GM19324 (cell line): ENCODE measurements around the gene CELSR1.
"Not testable (repeated sequence)": the region's sequence is repeated elsewhere in the genome, so short reads cannot be mapped to it uniquely, and the experiment has no call there.

Source experiments
- ATAC-seq: cut with Tn5 transposase; IDR thresholded peaks from one replicate; pipeline ENCODE4 v1.9.1; 2021; ENCODE audit warnings: mild to moderate bottlenecking, moderate library complexity; ENCODE audit not compliant: unreplicated experiment, low FRiP score

CELSR1 gene

GRCh38 chr22:46486996-46487717 lies 50.3 kb downstream of the CELSR1 start:
- no peak for ATAC-seq

- no peak for ATAC-seq
These were observed 52.4 kb downstream of the CELSR1 start for GRCh38 chr22:46484861-46485595.

GRCh38 chr22:46484156-46484860 lies 53.1 kb downstream of the CELSR1 start:
- ATAC-seq, result no peak

GRCh38 chr22:46483353-46483752 lies 54.1 kb downstream of the CELSR1 start:
- ATAC-seq, result no peak

- ATAC-seq, result no peak
These were observed 55.3 kb downstream of the CELSR1 start for GRCh38 chr22:46482056-46482675.

- no peak for ATAC-seq
These were observed 56.0 kb downstream of the CELSR1 start for GRCh38 chr22:46481386-46481785.

DNA sequence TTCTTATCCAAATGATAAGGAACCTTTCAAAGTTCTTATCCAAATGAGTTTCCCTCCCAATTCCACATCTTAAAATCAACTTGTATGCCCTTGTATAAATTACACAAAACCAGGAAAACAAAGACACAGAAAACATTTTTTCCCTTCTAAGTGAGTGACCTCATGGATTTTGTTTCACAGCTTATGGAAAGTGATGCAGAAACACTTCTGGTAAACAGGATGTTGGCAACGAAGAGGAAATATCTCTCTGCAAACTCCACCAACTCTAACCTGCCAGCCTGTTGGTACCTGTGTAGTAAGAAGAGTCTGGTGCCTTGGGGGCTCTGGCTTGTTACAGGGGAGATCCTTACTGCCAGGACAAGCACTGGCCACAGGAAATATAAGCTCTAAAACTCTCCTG lies 57.0 kb downstream of the CELSR1 start:
- no peak for ATAC-seq

DNA sequence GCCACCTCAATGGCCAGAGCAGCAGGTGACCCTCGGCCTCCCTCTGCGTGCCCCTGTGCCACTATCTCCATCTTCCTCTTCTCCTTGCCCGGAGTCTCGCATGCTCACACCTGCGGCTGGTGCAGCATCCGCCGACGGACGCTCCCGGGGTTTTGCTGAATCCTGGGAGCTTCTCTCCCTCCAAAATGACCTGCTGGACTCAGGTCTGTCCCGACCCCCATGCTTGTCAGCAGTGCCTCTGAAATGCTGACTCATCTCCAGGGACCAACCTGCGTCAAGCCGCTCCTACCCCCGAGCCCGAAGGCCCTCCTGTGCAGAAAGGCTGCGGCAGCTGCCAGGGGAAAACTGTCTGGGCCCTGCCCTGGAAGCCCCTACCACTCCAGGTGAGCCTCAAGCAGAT lies 58.4 kb downstream of the CELSR1 start:
- no peak for ATAC-seq

DNA sequence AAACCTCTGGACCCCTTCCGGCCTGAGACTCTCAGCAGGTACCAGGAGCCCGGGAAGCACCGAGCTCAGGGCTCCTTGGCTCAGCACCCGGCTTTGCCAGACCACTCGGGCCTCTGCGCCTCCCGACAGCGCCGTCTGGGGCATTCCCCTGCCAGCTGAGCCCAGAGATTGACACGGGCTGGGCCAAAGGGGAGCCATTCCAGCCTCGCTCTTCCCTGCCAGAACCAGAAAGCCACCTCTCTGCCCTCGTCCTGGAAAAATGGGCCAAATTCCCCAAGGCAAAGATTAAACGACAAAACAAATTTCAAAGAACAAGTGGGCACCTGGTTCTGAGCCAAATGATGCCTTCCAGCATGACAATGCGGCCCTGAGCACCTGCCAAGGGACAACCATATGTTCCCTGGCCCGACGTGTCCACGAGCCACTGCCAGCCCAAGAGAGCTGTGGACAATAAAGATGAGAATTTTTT lies 59.3 kb downstream of the CELSR1 start:
- no peak for ATAC-seq

DNA sequence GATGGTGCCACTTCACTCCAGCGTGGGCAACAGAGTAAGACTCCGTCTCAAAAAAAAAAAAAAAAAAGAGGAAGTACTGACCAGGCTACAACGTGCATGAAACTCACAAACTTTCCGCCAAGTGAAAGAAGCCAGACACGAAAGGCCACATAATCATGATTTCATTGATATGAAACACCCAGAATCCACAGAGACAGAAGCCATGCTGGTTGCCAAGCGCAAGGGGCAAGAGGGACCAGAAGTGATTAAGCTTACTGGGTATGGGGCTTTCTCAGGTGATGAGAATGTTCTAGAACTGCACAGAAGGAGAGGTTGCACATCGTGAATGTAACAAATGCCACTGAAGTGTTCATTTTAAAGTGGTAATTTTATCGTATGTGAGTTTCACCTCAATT lies 60.9 kb downstream of the CELSR1 start:
- no peak for ATAC-seq

DNA sequence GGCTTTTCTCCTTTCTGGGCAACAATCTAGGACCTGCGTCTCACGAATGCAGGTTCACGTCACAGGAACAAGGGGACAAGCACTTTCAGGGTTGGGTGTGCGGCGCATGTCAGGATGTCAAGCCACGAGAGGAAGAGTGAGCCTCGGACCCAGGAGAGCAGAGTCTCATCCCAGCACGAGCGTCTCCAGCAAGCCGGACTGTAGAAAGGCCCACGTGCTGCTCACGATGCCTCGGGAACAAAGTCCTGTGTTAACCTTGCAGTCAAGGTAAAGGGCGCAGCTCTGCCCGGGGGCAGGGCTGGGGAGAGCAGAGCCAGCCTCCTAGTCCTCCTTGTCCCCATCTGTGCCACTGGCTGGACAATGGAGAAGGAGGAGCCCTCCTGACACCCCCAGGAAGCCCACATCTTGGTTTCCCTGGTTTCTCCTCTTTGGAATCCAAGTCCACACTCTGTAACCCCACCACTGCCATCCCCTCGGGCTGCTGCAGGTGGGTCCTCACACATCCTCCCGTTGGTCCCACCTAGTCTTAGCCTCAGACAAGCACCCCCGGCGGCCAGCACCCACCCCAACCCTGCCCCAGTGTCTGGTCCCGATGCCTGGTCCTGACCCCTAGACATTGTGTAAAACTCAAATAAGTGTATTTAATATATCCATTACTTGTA lies 63.4 kb downstream of the CELSR1 start:
- no peak for ATAC-seq

- no peak for ATAC-seq
These were observed 64.2 kb downstream of the CELSR1 start for GRCh38 chr22:46473021-46473779.

GRCh38 chr22:46472722-46473016 lies 64.8 kb downstream of the CELSR1 start:
- no peak for ATAC-seq

GRCh38 chr22:46471901-46472721 lies 65.3 kb downstream of the CELSR1 start:
- no peak for ATAC-seq

- not testable (repeated sequence) for ATAC-seq
These were observed 66.1 kb downstream of the CELSR1 start for GRCh38 chr22:46471330-46471729.

DNA sequence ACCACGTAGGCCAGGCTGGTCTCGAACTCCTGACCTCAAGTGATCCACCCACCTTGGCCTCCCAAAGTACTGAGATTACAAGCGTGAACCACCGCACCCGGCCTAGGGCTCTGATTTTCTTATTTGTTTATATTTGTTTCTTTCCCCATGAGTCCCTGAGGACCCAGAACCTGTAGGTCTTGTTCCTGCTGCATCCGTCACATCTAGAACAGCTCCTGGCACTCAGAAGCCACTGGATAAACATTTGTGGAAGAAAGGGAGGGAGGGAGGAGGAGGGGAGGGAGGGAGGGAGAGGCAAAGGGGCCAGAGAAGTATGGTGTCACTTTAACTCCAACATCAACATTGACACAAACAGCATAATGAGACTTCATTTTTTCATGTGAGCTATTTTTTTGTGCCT lies 67.7 kb downstream of the CELSR1 start:
- no peak for ATAC-seq

GRCh38 chr22:46467006-46467405 lies 70.4 kb downstream of the CELSR1 start:
- no peak for ATAC-seq

- no peak for ATAC-seq
These were observed 71.2 kb downstream of the CELSR1 start for GRCh38 chr22:46466255-46466676.

DNA sequence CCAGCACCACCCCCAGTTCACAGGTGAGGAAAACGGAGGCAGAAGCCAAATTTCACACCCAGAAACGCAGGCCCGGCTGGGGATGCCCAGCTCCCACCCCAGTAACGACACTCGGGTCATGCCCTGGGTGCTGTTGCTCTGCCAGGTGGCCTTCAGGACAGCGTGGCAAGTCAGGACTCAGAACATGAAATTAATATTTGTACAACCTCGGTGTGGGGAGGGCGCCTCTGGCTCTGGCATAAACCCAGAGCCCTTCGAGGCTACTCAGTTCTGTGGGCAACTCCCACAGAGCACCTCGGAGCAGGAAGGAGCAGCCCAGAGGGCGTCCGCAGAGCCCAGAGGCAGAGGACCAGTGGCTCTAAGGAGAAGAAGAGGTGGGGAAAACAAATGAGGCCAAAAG lies 71.6 kb downstream of the CELSR1 start:
- no peak for ATAC-seq
